Esophagus squamous epithelium (tissue), 4 donors: ENCODE data around the gene RPL7A.

Source experiments
- CTCF ChIP-seq, 6 experiments: fragments of 450-650 bp in 4 of 6; fragments of 200-600 bp in 2 of 6; sonication (generic) in 2 of 6; IDR thresholded peaks; one replicate each; pipeline ENCODE4 v1.5.1; 2016 to 2019; ENCODE audit warnings: antibody characterized with exemption in 6 of 6, mild to moderate bottlenecking in 4 of 6, moderate library complexity in 4 of 6
- POLR2A ChIP-seq, 4 donors: fragments of 450-650 bp; IDR thresholded peaks; one replicate each; pipeline ENCODE4 v1.6.1; 2017; ENCODE audit warnings: antibody characterized with exemption in 4 of 4, mild to moderate bottlenecking in 4 of 4, moderate library complexity in 3 of 4

- TF ChIP-seq CTCF (IDR thresholded peaks at IDR 0.05) (no peak), POLR2A (IDR thresholded peaks at IDR 0.05) (no peak)
Observed at GRCh38 chr9:133367778-133368177, 19.8 kb downstream of the RPL7A start.
